HG03135 (cell line): Measurements from ENCODE around the gene TRAF3IP3.
A peak's percentile ranks its signal among the peaks of the same experiment; 100 is the strongest.

ENCODE experiments used
- ATAC-seq: cut with Tn5 transposase; IDR thresholded peaks from one replicate; pipeline ENCODE4 v1.9.1; 2021; ENCODE audit warnings: mild to moderate bottlenecking, moderate library complexity; ENCODE audit not compliant: unreplicated experiment

TRAF3IP3 gene

DNA sequence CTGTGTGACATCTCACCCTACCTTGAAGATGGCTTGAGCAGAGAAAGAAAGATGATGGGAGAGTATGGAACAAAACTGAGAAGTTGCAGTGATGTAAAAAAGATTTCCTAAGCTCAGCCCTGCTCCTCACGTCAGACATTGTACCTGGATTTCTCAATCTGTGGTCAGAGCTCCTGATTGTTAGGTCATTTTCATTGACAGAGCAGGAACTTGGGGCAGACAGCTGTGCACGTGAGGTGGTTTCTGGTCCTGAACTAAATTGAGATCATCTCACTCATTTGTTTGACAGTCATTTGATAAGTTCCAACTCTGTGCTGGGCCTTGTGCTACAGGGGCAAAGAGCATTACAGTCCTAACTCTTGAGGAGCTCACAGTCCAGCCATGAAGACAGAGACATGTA is 10.2 kb downstream of the TRAF3IP3 start:
- no peak for ATAC-seq

GRCh38 chr1:209767096-209767495 is 11.2 kb downstream of the TRAF3IP3 start:
- ATAC-seq, result no peak

- ATAC-seq, result no peak
Measured at GRCh38 chr1:209767706-209768105, 11.9 kb downstream of the TRAF3IP3 start.

- ATAC-seq, result peak; percentile 84
Measured at GRCh38 chr1:209768354-209768774, 12.5 kb downstream of the TRAF3IP3 start.

DNA sequence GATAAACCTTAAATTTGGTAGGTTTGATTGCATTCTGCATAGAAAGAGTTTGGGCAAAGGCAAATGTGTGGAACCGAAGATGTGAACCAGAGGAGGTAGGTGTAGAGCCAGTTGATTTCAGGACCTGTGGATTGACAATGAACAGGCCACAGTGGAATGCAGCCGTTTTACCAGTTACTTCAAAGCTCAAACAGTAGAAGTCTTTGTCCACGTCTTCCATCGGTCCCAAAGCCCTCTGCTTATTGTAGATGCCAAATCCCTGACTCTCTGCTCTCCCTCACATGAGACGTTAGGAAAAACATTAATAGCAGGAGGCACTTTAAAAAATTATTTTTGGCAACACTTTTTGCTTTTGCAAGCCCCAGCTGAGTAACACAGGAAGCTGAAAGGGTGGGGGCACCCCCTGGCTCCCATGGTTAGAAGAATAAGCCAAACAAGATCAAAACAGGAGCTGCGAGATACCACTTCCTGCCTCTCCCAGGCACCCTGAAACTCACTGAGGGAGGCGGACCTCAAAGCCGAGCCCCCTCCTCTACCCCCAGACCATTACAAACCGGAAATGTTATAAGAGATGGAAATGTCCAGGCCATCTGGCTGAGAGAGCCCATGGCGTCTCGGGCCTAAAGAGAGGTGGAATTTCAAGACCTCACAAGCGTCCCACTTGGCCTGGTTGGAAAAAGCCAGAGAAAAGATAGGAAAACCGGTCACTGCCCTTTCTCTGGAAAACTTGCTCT is 13.5 kb downstream of the TRAF3IP3 start:
- peak; percentile 71 for ATAC-seq

DNA sequence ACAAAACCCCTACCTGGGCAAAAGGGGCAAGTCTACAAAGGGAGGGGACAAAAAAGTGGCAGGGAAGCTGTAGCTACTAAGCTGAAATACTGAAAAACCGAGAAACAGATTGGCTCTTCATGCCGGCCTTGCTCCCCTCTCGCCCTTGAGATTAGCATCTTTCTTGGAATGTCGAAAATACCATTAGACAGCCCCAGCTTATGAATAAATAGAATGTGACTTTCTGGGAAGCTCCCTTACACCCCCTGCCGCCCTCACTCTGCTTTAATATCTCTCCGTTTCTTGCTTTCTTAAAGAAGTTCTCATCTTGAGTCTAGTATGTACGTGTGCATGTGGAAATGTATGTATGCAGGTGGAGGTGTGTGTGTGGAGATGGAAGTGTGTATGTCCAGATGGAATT is 14.1 kb downstream of the TRAF3IP3 start:
- no peak for ATAC-seq

DNA sequence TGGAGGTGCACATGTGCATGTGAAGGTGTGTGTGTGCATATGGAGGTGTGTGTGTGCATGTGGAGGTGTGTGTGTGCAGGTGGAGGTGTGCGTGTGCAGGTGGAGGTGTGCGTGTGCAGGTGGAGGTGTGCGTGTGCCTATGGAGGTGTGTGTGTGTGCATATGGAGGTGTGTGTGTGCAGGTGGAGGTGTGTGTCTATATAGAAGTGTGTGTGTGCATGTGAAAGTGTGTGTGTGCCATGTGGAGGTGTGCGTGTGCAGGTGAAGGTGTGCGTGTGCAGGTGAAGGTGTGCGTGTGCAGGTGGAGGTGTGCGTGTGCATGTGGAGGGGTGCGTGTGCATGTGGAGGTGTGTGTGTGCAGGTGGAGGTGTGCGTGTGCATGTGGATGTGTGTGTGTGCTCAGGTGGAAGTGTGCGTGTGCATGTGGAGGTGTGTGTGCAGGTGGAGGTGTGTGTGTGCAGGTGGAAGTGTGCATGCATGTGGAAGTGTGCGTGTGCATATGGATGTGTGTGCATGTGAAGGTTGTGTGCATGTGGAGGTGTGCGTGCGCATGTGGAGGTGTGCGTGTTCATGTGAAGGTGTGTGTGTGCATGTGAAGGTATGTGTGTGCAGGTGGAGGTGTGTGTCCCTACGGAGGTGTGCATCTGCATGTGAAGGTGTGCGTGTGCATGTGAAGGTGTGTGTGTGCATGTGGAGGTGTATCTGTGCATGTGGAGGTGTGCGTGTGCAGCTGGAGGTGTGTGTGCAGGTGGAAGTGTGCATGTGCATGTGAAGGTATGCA is 15.0 kb downstream of the TRAF3IP3 start:
- no peak for ATAC-seq

GRCh38 chr1:209772126-209772525 is 16.3 kb downstream of the TRAF3IP3 start:
- ATAC-seq, result no peak

- ATAC-seq, result no peak
Measured at GRCh38 chr1:209774592-209774991, 18.7 kb downstream of the TRAF3IP3 start.

DNA sequence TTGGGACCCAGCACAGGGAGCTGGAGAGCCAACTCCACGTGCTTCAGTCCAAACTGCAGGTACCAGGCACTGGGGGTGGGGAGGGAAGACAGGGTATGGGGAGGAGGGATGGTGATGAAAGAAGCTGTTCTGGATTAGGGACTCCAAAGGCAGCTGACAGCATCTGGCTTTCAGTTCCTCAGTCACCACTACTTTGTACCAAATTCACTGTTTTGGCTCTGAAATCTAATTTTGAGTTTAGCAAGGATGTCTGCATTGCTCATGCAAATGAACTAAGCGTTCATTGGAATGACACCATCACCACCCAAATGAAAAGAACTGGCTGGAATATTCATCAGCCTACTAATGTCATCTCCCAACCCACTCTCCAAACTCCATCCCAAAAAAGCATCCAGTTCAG is 19.8 kb downstream of the TRAF3IP3 start:
- ATAC-seq, result no peak

GRCh38 chr1:209777587-209777986 is 21.7 kb downstream of the TRAF3IP3 start:
- no peak for ATAC-seq

DNA sequence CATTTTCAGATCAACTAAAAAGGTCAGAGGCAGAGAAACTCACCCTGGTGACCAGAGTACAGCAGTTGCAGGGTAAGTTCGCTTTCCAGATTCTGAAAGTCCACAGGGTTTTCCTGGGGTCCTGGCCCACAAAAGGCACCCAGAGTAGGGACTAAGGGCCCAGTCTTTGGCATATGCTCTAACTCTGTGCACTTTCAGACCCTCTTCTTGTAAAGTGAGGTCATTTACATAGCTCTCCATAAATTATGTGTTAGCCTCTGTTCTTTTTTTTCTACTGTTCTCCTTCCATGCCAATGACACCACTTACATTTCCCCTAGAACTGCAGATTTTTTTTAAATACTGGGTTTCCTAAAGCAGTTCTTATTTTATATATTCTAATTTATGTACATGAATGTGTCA is 22.2 kb downstream of the TRAF3IP3 start:
- no peak for ATAC-seq

DNA sequence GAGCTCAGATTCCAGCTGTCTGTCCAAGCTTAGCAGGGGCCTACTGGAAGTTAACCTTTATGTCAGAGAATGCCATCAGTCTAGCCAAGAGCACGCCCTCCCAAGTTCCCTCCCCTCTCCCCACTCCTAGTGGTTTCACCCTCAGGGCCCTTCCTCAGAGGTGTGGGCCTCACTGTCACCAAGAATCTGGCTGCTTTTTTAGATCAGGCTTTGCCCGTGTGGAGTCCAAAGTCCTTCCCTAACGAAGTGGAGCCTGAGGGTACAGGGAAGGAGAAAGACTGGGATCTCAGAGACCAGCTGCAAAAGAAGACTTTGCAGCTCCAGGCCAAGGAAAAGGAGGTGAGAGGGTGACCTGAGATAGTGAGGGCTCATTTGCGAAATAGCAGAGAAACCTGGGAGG is 24.4 kb downstream of the TRAF3IP3 start:
- ATAC-seq, result no peak

DNA sequence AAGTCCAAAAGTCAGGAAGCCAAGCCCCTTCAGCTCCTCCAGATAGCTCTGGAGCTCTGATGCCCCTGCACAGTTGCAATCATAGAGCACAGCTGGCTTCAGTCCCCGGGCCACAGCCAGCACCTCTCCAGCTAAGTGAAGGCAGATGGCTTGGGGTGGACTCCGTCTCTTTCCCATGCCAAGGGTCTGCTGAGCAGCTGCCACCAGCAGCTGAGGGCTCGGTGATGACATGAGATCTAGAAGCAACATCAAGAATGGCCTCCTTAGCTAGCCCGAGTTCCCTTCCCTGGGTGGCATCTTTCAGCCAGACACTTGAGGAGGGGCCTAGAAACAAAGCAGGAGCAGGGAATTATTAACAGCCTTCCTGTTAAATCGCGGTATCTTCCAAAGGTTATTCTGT is 27.5 kb downstream of the TRAF3IP3 start:
- ATAC-seq, result no peak

GRCh38 chr1:209784265-209785169 is 28.7 kb downstream of the TRAF3IP3 start, which contains the start of gene C1orf74:
TSS of gene C1orf74 (minus strand) at chr1:209784559. CDS start at chr1:209783634, 925 bp downstream.
- ATAC-seq, result peak; percentile 98

GRCh38 chr1:209785592-209785991 is 29.7 kb downstream of the TRAF3IP3 start:
- ATAC-seq, result no peak

DNA sequence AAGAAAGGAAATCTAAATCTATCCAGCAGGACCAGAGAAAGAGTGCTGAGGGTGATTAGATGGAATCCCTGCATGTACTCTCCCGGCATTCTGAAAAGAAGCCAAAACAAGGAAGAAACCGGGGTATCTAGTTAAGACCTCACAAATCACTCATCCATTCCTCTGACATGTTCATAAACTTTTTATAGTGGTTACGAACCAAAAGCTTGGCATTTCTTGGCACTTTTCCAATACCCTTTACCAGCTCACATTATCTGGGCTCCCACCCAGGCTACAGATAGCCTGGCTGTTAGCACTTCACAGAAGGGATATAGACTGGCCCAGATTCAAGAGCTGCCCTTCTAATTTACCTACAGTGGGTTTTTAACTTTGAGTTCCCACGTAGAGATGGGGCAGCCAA is 30.3 kb downstream of the TRAF3IP3 start:
- no peak for ATAC-seq

DNA sequence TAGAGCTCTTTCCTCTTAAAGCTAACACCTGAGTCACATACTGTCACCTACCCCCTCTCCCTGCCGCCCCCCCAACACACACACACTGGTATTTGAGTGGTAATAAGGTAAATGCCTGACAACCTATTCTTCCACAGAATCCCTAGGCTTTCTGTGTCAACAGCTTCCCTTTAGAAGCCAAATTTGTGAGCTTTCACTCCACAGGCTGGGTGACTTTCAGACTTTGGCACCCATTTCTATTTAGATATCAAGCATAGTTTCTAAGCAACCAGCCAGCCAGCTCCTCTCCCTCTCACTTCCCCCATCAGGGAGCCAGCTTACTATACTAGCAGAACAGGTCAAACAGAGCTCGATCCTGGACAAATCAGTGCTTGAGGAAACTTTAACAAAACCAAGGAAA is 31.7 kb downstream of the TRAF3IP3 start:
- ATAC-seq, result no peak

DNA sequence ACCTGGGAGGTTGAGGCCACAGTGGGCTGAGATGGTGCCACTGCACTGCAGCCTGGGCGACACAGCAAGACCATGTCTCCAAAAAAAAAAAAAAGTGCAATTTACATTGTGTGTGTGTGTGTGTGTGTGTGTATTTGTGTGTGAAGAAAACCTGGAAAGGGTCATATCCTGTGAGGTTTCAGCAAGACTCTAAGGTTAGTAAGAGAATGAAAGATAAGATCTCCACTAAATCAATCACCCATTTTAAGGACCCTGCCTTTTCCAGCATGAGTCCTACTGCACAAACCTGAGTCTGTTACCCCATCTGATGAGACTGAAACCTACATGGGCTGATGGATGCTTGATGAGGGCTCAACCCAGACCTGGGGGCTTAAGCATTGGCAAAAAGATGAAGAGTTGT is 33.4 kb downstream of the TRAF3IP3 start:
- no peak for ATAC-seq

DNA sequence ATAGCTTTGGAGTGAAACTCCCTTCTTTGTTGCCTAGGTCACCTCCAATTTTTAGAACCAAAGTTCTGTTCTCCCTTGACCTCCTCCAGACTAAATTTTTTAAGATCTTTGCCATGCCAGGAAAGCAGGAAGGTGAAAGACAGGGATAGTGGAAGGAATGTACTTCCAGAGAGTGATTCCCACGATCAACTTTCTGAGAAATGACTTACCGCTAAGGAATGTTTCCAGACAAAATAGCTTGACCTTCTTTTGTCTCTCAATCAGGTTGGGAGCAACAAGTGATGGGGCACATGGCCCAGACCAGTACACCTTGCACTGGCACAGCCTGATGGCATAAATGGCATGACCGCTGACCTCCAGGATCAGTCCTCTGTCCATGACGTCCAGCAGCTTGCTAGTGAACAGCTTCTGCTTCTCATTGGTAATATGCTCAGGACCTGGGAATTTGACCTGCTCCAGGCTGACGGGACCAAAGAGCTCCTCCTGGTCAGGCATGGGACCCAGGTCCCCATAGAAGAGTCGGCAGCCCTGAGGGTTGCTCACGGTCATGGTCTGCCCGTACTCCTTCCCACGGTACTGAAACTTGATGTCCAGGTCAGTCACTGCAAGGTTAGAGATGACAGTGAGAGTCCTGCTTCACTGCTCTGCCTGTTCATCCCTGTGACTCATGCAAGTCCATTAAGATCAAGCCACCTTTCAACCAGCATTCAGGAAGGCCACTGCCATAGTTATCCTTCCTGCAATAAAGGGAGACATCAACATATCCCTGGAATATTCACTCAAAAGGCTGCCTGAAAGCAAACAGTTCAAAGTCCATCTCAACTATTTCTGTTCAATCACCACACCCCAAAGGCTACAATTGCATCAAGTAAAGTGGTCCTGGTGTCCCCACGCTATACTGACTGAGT is 34.7 kb downstream of the TRAF3IP3 start:
- ATAC-seq, result no peak
